CD4-positive, CD25-positive, alpha-beta regulatory T cell (primary cell): Measurements from ENCODE around the gene OSM. TPM values are rescaled to one million over a fixed set of nuclear protein-coding genes. Genes with fewer than 3 reads are reported as not detected.
A peak's percentile ranks its signal among the peaks of the same experiment; 100 is the strongest.

Experiments used
- ATAC-seq, 2 donors: fragments of 150-1000 bp; cut with Tn5 transposase; one replicate each; pipeline ENCODE4 v1.10.0; 2021; ENCODE audit warnings: low read depth in 2 of 2, moderate number of reproducible peaks in 2 of 2, moderate library complexity in 1 of 2
- DNase-seq, 3 donors: peaks; one replicate each; pipeline versions ENCODE4 v3.0.0 to v3.0.0-alpha.2; 2012 to 2022; ENCODE audit warnings: mixed read lengths in 1 of 3
- H3K27ac ChIP-seq: one replicate; pipeline ENCODE4 v1.7.0; 2013; ENCODE audit warnings: mild to moderate bottlenecking, low read length; ENCODE audit not compliant: insufficient read depth, poor library complexity, severe bottlenecking
- H3K27me3 ChIP-seq: one replicate; pipeline ENCODE4 v1.7.0; 2013; ENCODE audit warnings: low read length; ENCODE audit not compliant: control insufficient read depth, insufficient read depth
- H3K36me3 ChIP-seq: one replicate; pipeline ENCODE4 v1.7.0; 2013; ENCODE audit warnings: mild to moderate bottlenecking, low read length, moderate library complexity; ENCODE audit not compliant: control insufficient read depth, insufficient read depth
- H3K4me1 ChIP-seq: 2 replicates; pipeline ENCODE4 v1.7.0; 2013; ENCODE audit warnings: mild to moderate bottlenecking, low read length; ENCODE audit not compliant: insufficient read depth, control insufficient read depth, poor library complexity, severe bottlenecking
- H3K4me3 ChIP-seq: one replicate; pipeline ENCODE4 v1.7.0; 2013; ENCODE audit warnings: low read depth, mild to moderate bottlenecking, low read length, moderate library complexity
- H3K9me3 ChIP-seq, 2 experiments: 1 replicate in 1 of 2; 2 replicates in 1 of 2; pipeline ENCODE4 v1.7.0; 2013; ENCODE audit warnings: low read length in 2 of 2, mild to moderate bottlenecking in 1 of 2, moderate library complexity in 1 of 2; ENCODE audit not compliant: control insufficient read depth in 2 of 2
- H3K27ac Mint-ChIP-seq, 3 donors: one replicate each; pipeline ENCODE4 v1.8.0; 2020 to 2022; ENCODE audit warnings: mild to moderate bottlenecking in 3 of 3, mixed read lengths in 3 of 3, moderate library complexity in 2 of 3
- H3K27me3 Mint-ChIP-seq: one replicate; pipeline ENCODE4 v1.8.0; 2022; ENCODE audit warnings: mild to moderate bottlenecking, mixed read lengths
- H3K36me3 Mint-ChIP-seq: one replicate; pipeline ENCODE4 v1.8.0; 2020; ENCODE audit warnings: mixed read lengths
- H3K4me1 Mint-ChIP-seq, 4 donors: one replicate each; pipeline ENCODE4 v1.8.0; 2020 to 2022; ENCODE audit warnings: mixed read lengths in 4 of 4, mild to moderate bottlenecking in 1 of 4
- H3K4me3 Mint-ChIP-seq, 4 donors: one replicate each; pipeline ENCODE4 v1.8.0; 2020 to 2022; ENCODE audit warnings: mild to moderate bottlenecking in 4 of 4, mixed read lengths in 4 of 4, moderate library complexity in 3 of 4
- H3K9me3 Mint-ChIP-seq, 7 donors: one replicate each; pipeline ENCODE4 v1.8.0; 2020 to 2022; ENCODE audit warnings: mixed read lengths in 7 of 7, mild to moderate bottlenecking in 3 of 7, moderate library complexity in 2 of 7
- polyA plus RNA-seq, 4 donors: library from polyadenylated mRNA; unstranded; fragments of 300-500 nt; fragmentation: Illumina TruSeq; gene quantifications; one replicate each; pipeline ENCODE4 v1.2.3, GENCODE V29; 2021
- total RNA-seq: library from RNA; stranded (reverse); gene quantifications from one replicate; pipeline ENCODE4 v1.2.3, GENCODE V29; 2022

Gene OSM
- total and polyA plus RNA-seq, 5 donors from 2014 or later = 2.4 to 24.0 (median 6.9) TPM

DNA sequence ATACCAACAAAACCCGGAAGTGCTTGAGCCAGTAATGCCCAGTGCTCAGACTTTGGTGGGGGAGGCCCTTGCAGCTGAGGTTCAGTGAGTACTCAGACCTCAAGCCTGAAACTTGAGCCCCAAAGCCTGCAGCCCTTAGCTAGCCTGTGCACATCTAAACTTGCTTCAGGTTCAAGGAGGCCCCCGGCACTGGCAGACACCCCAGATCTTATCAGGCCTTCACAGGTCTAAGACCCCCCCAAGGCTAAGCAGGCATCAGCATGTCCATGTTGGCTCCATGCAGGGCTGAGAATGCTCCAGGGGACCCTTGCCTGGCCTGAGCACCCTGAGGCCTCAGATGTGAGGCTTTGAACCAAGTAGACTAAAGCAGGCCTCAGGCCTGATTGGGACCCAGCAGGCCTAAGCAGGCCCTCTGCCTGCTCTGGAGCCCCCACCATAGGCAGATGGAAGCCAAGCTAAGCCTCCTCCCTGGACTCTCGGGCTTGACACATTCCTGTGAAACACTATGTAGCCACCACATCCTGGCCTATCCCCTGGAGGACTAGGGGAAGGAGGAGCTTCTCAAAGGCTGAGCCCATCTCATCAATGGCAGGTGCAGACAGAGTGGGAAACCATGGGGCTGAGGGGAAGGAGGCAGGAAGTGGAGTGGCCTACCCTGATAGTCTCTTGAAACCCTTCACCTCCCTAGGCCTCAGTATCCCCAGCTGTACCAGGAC is 23.8 kb upstream of the OSM start:
- peaks cover 9 to 54% (median 22%) of the 10 kb centered on the region in 4 donors for H3K4me1 Mint-ChIP-seq
- no peaks in the 10 kb centered on the region for H3K27me3 ChIP-seq
- peaks cover 19% of the 10 kb centered on the region for H3K36me3 Mint-ChIP-seq
- peak overlapping the region; percentile 76 for H3K27ac ChIP-seq
- H3K4me3 Mint-ChIP-seq = peak overlapping the region; percentile 91 to 96 (median 94)
- peak overlapping the region; percentile 66 for H3K4me3 ChIP-seq
- H3K4me1 ChIP-seq = peaks cover 45% of the 10 kb centered on the region
- peak in 1 of 3 donors; percentile 32 for DNase-seq
- H3K27ac Mint-ChIP-seq = peak overlapping the region; percentile 93 to 97 (median 96)
- no peaks in the 10 kb centered on the region for H3K9me3 Mint-ChIP-seq
- peaks cover 32% of the 10 kb centered on the region for H3K36me3 ChIP-seq
- H3K9me3 ChIP-seq = no peaks in the 10 kb centered on the region
- H3K27me3 Mint-ChIP-seq = no peaks in the 10 kb centered on the region
- no peak for ATAC-seq

DNA sequence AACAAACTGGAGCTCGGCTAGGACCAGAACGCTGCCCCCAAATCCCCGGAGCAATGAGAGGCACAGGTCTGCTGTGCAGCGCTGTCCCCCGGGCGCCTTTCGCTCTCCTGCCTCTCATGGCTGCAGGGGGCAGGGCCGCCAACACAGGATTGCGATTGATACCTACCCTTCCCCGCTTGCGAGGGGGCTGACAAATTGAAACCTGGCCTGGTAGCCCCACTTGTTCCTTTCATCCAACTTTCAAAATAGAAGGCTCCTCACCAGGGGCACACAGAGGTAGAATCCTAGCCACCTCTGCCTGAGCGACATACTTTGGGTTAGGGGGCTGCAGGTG is 23.3 kb upstream of the OSM start:
- H3K4me3 Mint-ChIP-seq = peak overlapping the region; percentile 91 to 96 (median 94)
- peak; percentile 17 to 21 for ATAC-seq
- peak overlapping the region; percentile 93 to 97 (median 96) for H3K27ac Mint-ChIP-seq
- H3K9me3 Mint-ChIP-seq = no peaks in the 10 kb centered on the region
- peaks cover 19% of the 10 kb centered on the region for H3K36me3 Mint-ChIP-seq
- H3K4me1 Mint-ChIP-seq = peaks cover 9 to 52% (median 22%) of the 10 kb centered on the region in 4 donors
- Histone ChIP-seq H3K4me1 (peaks cover 41% of the 10 kb centered on the region), H3K36me3 (peaks cover 27% of the 10 kb centered on the region), H3K9me3 (no peaks in the 10 kb centered on the region), H3K4me3 (peak overlapping the region; percentile 66), H3K27me3 (no peaks in the 10 kb centered on the region), H3K27ac (peak overlapping the region; percentile 76)
- peak in 1 of 3 donors; percentile 39 for DNase-seq
- H3K27me3 Mint-ChIP-seq = no peaks in the 10 kb centered on the region

DNA sequence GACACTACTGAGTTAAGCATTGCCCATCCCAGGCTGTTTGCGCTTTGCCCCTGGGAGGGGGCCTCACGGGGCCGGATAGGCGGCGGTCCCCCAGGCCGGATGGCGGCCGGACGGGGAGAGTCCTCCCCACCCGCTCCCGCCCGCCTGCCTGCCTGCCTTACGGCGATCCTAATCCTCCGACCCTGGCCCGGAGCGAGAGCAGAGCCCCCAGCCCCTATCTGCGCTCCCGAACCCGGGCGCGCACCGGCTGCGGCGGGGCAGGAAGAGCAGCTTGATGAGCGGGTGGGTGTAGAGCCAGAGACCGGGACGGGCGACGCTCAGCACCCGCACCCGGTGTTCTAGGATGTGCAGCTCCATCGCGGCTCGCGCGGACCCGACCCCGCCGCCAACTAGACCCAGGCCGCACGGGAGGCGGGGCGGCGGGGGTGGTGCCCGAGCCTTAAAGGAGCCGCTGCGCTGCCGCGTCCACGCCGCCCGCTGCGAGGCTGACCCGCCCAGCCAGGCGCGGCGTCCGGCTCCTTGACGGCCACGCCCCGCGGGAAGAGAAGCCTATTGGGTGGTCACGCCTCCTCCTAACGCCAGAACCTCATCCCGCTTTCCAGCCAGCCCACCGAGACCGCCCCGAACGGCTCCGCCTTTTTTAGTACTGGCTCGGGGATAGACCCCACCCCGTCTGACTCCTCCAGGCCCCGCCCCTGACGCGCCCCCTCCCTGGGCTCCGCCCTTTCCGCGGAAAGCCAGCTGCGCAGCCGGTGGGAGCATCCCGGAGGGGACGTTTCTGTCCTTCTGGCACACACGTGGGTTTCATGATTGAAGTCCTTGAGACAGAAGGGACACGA is 22.7 kb upstream of the OSM start, which contains the start of gene CASTOR1:
Gene CASTOR1 (minus strand): TSS at position 365 of the 839 bp plus-strand sequence. CDS start 8 bp downstream, at position 357.
- Mint-ChIP-seq H3K4me3 (peak within 1 kb of the TSS; percentile 91 to 96 (median 94)), H3K27me3 (no peaks in the 10 kb centered on the region), H3K36me3 (peaks cover 19% of the 10 kb centered on the region), H3K4me1 (peaks cover 9 to 53% (median 21%) of the 10 kb centered on the region in 4 donors), H3K27ac (peak within 1 kb of the TSS; percentile 95 to 97 (median 96)), H3K9me3 (no peaks in the 10 kb centered on the region)
- ATAC-seq (peak; percentile 75 to 77), DNase-seq (peak; percentile 84 to 94 (median 91))
- Histone ChIP-seq H3K4me1 (peaks cover 41% of the 10 kb centered on the region), H3K4me3 (peak within 1 kb of the TSS; percentile 66), H3K9me3 (no peaks in the 10 kb centered on the region), H3K27me3 (no peaks in the 10 kb centered on the region), H3K36me3 (peaks cover 21% of the 10 kb centered on the region), H3K27ac (peak within 1 kb of the TSS; percentile 76)

DNA sequence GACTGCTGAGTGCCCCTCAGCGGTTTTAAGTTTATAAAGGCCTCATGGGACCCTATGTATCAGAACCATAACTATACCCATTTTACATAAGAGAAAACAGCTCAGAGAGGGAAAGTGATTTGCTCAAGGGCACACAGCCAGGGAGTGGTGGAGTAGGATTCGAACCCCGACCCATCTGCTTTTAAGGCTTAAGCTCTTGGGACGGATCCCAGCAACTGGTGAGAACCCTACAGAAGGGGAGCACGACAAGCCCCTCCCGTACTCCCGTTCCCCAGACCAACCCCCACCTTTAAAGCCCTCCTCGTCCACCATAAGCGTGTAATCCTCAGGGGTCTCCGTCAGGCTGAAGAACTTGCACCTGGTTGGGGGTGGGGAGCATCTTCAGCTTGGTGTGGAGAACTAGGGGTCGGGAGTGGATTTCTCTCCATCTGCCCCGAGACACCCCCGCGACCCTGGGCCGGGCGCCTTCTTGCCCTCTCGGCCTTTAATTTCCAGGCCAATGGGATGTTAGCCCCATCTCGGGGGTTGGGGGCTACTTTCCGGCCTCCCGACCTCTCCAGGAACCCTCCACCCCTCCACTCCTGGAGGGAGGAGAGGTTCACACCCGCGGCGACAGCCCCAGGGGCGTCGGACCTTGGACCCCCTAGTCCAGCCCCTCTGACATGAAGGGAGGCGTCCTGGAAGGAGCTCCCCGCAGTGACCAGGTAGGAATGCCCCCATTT is 21.9 kb upstream of the OSM start:
- no peaks in the 10 kb centered on the region for H3K27me3 Mint-ChIP-seq
- peak overlapping the region; percentile 38 to 95 (median 88) for H3K27ac Mint-ChIP-seq
- H3K36me3 Mint-ChIP-seq = peaks cover 12% of the 10 kb centered on the region
- ATAC-seq (no peak), DNase-seq (no peak)
- H3K4me3 Mint-ChIP-seq = peak overlapping the region; percentile 85 to 96 (median 92)
- Histone ChIP-seq H3K27ac (peak overlapping the region; percentile 76), H3K36me3 (peaks cover 15% of the 10 kb centered on the region), H3K9me3 (no peaks in the 10 kb centered on the region), H3K27me3 (no peaks in the 10 kb centered on the region), H3K4me1 (peaks cover 41% of the 10 kb centered on the region), H3K4me3 (peak overlapping the region; percentile 59)
- peaks cover 8 to 46% (median 21%) of the 10 kb centered on the region in 4 donors for H3K4me1 Mint-ChIP-seq
- no peaks in the 10 kb centered on the region for H3K9me3 Mint-ChIP-seq

DNA sequence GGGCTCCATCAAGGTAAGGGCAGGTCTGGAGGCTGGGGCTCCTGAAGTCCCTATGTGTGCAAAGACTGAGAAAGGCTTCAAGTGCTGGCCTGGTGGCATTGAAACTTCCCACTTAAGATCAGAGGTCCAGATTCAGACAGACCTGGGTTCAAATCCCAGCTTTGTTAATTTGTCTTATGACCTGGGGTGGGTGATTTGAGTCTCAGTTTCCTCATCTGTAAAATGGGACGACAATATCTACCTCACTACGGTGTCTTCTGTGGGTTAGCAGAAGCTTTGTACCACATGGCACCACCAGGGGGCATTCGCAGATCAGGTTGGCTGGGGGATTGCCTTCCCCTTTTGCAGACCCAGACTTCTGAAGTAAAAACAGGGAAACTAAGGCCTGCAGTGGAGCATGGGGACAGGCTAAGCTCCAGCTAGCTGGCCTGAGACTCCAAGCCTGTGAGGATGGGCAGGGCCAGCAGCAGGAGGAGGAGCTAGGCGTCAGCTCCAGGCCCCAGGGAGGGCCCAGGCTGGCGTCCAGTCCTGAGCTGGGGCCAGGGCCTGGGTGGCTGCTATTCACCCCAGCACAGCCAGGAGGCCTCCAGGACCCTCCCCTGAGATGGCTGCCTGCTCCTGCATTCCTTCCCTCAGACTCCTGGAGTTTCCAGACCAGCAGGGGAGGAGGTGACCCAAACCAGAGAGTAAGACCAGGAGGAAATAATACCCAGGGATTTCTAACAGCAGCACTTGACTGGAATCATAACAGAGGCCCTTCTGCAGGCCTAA is 21.2 kb upstream of the OSM start:
- ATAC-seq = peak; percentile 45 to 48
- Mint-ChIP-seq H3K4me3 (peak overlapping the region; percentile 85 to 96 (median 92)), H3K9me3 (no peaks in the 10 kb centered on the region), H3K4me1 (peaks cover 8 to 44% (median 20%) of the 10 kb centered on the region in 4 donors), H3K36me3 (peaks cover 4% of the 10 kb centered on the region), H3K27ac (peak overlapping the region; percentile 38 to 95 (median 88)), H3K27me3 (no peaks in the 10 kb centered on the region)
- peak; percentile 73 to 93 (median 87) for DNase-seq
- H3K4me3 ChIP-seq = peak overlapping the region; percentile 59
- H3K27ac ChIP-seq = peak overlapping the region; percentile 76
- H3K9me3 ChIP-seq = no peaks in the 10 kb centered on the region
- H3K36me3 ChIP-seq = peaks cover 7% of the 10 kb centered on the region
- peaks cover 45% of the 10 kb centered on the region for H3K4me1 ChIP-seq
- no peaks in the 10 kb centered on the region for H3K27me3 ChIP-seq

DNA sequence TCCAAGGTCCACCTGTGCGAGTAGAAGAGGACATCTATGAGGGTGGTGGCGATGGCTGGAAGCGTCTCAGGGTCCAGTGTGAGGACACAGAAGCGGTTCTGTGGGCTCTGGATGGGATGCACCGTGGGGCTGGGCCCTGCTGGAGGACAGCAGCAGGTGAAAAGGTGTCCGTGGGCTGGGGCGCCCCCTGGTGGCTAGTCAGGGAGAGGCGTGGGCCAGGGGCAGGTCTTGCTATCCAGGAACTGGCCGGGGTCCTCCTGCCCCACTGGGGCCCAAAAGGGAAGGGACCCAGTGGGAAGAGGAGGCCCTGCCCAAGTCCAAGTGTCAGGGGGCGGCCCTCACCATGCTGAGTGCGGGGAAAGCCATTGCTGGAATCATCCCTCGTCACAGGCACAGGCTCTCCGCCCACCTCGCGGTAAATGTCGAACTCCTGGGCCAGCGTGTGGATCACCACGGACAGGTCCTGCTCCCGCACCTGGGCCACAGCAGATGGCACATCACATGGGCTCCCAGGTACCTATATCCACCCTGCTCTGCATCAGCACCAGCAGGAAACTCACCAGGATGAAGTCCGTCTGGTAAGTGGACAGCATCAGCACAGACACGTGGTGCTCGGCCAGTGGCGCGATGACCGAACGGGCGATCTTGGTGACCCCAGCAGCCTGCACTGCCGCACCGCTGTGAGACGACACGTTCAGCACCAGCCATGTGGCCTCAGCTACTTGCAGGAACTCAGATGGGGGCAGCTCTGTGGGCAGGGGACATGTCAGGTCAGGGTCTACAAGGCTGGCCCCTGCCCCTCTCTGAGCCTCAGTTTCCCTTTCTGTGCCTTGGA is 20.4 kb upstream of the OSM start:
- Mint-ChIP-seq H3K4me1 (peaks cover 8 to 45% (median 19%) of the 10 kb centered on the region in 4 donors), H3K4me3 (peak overlapping the region in 3 of 4 donors; percentile 4 to 96 (median 93))
- DNase-seq = peak; percentile 78 to 83 (median 83)

More for the DNA sequence above, 20.4 kb upstream of the OSM start:
- Histone ChIP-seq H3K27me3 (no peaks in the 10 kb centered on the region), H3K4me3 (no peak overlapping the region), H3K4me1 (peaks cover 49% of the 10 kb centered on the region), H3K9me3 (no peaks in the 10 kb centered on the region), H3K36me3 (no peaks in the 10 kb centered on the region), H3K27ac (no peak overlapping the region)
- H3K36me3 Mint-ChIP-seq = peaks cover 3% of the 10 kb centered on the region
- H3K27me3 Mint-ChIP-seq = no peaks in the 10 kb centered on the region
- ATAC-seq = peak; percentile 20 to 26
- H3K9me3 Mint-ChIP-seq = no peaks in the 10 kb centered on the region
- peak overlapping the region in 2 of 3 donors; percentile 38 to 93 for H3K27ac Mint-ChIP-seq
